MM.1S (cell line): ENCODE data around the gene FASTK.

Experiments
- DNase-seq: peaks from one replicate; pipeline ENCODE4 v3.0.0-alpha.2; 2015
- H2AFZ ChIP-seq: fragments of 300-600 bp; sonication (generic); 2 replicates; pipeline ENCODE4 v1.6.0; 2016; ENCODE audit warnings: antibody characterized with exemption, low read length
- H3F3A ChIP-seq: fragments of 300-600 bp; sonication (generic); 2 replicates; pipeline ENCODE4 v1.6.1; 2016; ENCODE audit warnings: mild to moderate bottlenecking, antibody characterized with exemption, low read length, moderate library complexity, mixed read lengths; ENCODE audit not compliant: insufficient read depth
- H3K27ac ChIP-seq: fragments of 300-600 bp; sonication (generic); 2 replicates; pipeline ENCODE4 v1.5.1; 2016; ENCODE audit warnings: mild to moderate bottlenecking, low read length
- H3K27me3 ChIP-seq: fragments of 300-600 bp; sonication (generic); replicated peaks from 2 replicates; pipeline ENCODE4 v1.6.0; 2016; ENCODE audit warnings: low read length; ENCODE audit not compliant: insufficient read depth
- H3K36me3 ChIP-seq: fragments of 300-600 bp; sonication (generic); replicated peaks from 2 replicates; pipeline ENCODE4 v1.6.1; 2016; ENCODE audit warnings: mild to moderate bottlenecking, low read length, mixed read lengths; ENCODE audit not compliant: insufficient read depth
- H3K4me1 ChIP-seq: fragments of 300-600 bp; sonication (generic); 2 replicates; pipeline ENCODE4 v1.6.1; 2016; ENCODE audit warnings: low read length, mixed read lengths
- H3K4me2 ChIP-seq: fragments of 300-600 bp; sonication (generic); 2 replicates; pipeline ENCODE4 v1.6.0; 2016; ENCODE audit warnings: low read depth, low read length
- H3K4me3 ChIP-seq: fragments of 300-600 bp; sonication (generic); 2 replicates; pipeline ENCODE4 v1.5.1; 2016; ENCODE audit warnings: low read length, mixed read lengths
- H3K79me2 ChIP-seq: fragments of 300-600 bp; sonication (generic); 2 replicates; pipeline ENCODE4 v1.6.1; 2016; ENCODE audit warnings: mixed run types, low read length, mixed read lengths
- H3K9ac ChIP-seq: fragments of 300-600 bp; sonication (generic); 2 replicates; pipeline ENCODE4 v1.6.1; 2016; ENCODE audit warnings: low read length, mixed read lengths
- H3K9me2 ChIP-seq: fragments of 300-600 bp; sonication (generic); replicated peaks from 2 replicates; pipeline ENCODE4 v1.6.1; 2016; ENCODE audit warnings: mild to moderate bottlenecking, low read length, mixed read lengths; ENCODE audit not compliant: insufficient read depth
- H3K9me3 ChIP-seq: fragments of 300-600 bp; sonication (generic); replicated peaks from 2 replicates; pipeline ENCODE4 v1.6.1; 2016; ENCODE audit warnings: mild to moderate bottlenecking, low read length, mixed read lengths; ENCODE audit not compliant: insufficient read depth
- H4K20me1 ChIP-seq: fragments of 300-600 bp; sonication (generic); 2 replicates; pipeline ENCODE4 v1.6.1; 2016; ENCODE audit warnings: mild to moderate bottlenecking, low read length, moderate library complexity, mixed read lengths; ENCODE audit not compliant: insufficient read depth
- CTCF ChIP-seq: fragments of 300-600 bp; sonication (generic); IDR thresholded peaks from 2 replicates; pipeline ENCODE4 v1.5.1; 2016; ENCODE audit warnings: antibody characterized with exemption, low read length, mixed read lengths
- EZH2 ChIP-seq: fragments of 300-600 bp; sonication (generic); optimal IDR thresholded peaks from 2 replicates; pipeline ENCODE3; 2017; ENCODE audit warnings: low read depth, mild to moderate bottlenecking, antibody characterized with exemption, low read length, mixed read lengths
- EZH2phosphoT487 ChIP-seq: fragments of 300-600 bp; sonication (generic); IDR thresholded peaks from 2 replicates; pipeline ENCODE4 v1.6.1; 2018; ENCODE audit warnings: antibody characterized with exemption, low read length

The FASTK gene

GRCh38 chr7:151125846-151126481 is 45.4 kb upstream of the FASTK start:
- Histone ChIP-seq H3K36me3 (no peaks in the 10 kb centered on the region), H2AFZ (no peak overlapping the region), H3K27me3 (no peaks in the 10 kb centered on the region), H3K9ac (no peak overlapping the region), H3K27ac (no peak overlapping the region), H3K4me1 (no peaks in the 10 kb centered on the region), H3K9me3 (no peaks in the 10 kb centered on the region), H3K79me2 (no peaks in the 10 kb centered on the region), H3K4me2 (no peak overlapping the region), H3K4me3 (no peak overlapping the region), H3K9me2 (no peaks in the 10 kb centered on the region), H4K20me1 (no peaks in the 10 kb centered on the region), H3F3A (no peaks in the 10 kb centered on the region)
- TF ChIP-seq CTCF (no peak), EZH2 (no peak), EZH2phosphoT487 (no peak)
- no peak for DNase-seq

GRCh38 chr7:151125470-151125845 is 44.8 kb upstream of the FASTK start:
- H3K27me3 ChIP-seq, result no peaks in the 10 kb centered on the region
- H3K4me1 ChIP-seq, result no peaks in the 10 kb centered on the region
- H3K4me3 ChIP-seq, result no peak overlapping the region
- H3K4me2 ChIP-seq, result no peak overlapping the region
- H2AFZ ChIP-seq, result no peak overlapping the region
- TF ChIP-seq EZH2 (no peak), EZH2phosphoT487 (no peak), CTCF (no peak)
- no peaks in the 10 kb centered on the region for H3K9me3 ChIP-seq
- no peak overlapping the region for H3K9ac ChIP-seq
- no peaks in the 10 kb centered on the region for H4K20me1 ChIP-seq
- DNase-seq, result no peak
- H3K79me2 ChIP-seq, result no peaks in the 10 kb centered on the region
- no peaks in the 10 kb centered on the region for H3K9me2 ChIP-seq
- H3F3A ChIP-seq, result no peaks in the 10 kb centered on the region
- H3K36me3 ChIP-seq, result no peaks in the 10 kb centered on the region
- no peak overlapping the region for H3K27ac ChIP-seq

- H2AFZ ChIP-seq, result no peak overlapping the region
Observed at GRCh38 chr7:151124899-151125399, 44.3 kb upstream of the FASTK start.

More at GRCh38 chr7:151124899-151125399, 44.3 kb upstream of the FASTK start:
- no peak for DNase-seq
- Histone ChIP-seq H3K27ac (no peak overlapping the region), H3K9me3 (no peaks in the 10 kb centered on the region), H3K79me2 (no peaks in the 10 kb centered on the region), H3K36me3 (no peaks in the 10 kb centered on the region), H3K9me2 (no peaks in the 10 kb centered on the region), H4K20me1 (no peaks in the 10 kb centered on the region), H3K4me2 (no peak overlapping the region), H3K4me3 (no peak overlapping the region), H3K27me3 (no peaks in the 10 kb centered on the region), H3K9ac (no peak overlapping the region), H3F3A (no peaks in the 10 kb centered on the region), H3K4me1 (no peaks in the 10 kb centered on the region)
- TF ChIP-seq EZH2 (no peak), EZH2phosphoT487 (no peak), CTCF (no peak)
